ENCODE measurements around the gene SBF2. TPM values are rescaled to one million over a fixed set of nuclear protein-coding genes. Genes with fewer than 3 reads are reported as not detected.

The SBF2 gene
- total RNA-seq, 1 experiment from 2014 or later, result 30.2 TPM

DNA sequence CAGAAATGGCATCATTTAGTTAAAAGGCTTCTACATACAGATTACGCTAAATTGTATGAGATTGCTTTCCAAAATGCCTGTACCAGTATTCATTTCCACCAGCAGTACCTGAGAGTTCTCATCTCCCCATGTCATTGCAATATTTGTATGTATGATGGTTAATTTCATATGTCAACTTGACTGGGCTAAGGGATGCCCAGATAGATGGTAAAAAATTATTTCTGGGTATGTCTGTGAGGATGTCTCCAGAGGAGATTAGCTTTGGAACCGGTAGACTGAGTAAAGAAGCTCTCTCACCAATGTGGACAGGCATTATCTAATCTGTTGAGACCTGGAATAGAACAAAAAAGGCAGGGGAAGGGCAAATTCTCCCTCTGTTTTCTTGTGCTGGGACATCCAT, 17.8 kb upstream of the SBF2 start:
- Histone ChIP-seq H3T11ph (ENCODE audit: low read length) (no peak overlapping the region), H3K79me2 (ENCODE audit: insufficient read depth, low read length) (no peaks in the 10 kb centered on the region; the same call in 1 of the 2 replicates), H4K91ac (ENCODE audit: insufficient read length, low read depth, low read length) (no peak overlapping the region), H3K18ac (ENCODE audit: insufficient read length, low read depth, low read length) (no peak overlapping the region), H2BK120ac (ENCODE audit: low read depth, low read length, poor library complexity, severe bottlenecking) (no peak overlapping the region), H3K14ac (ENCODE audit: insufficient read depth, low read length) (no peak overlapping the region), H4K8ac (replicated peaks; ENCODE audit: insufficient read length, low read depth, low read length) (no peak overlapping the region), H2BK15ac (ENCODE audit: low read depth, low read length) (no peak overlapping the region), H3K23me2 (ENCODE audit: insufficient read length, low read depth, low read length, poor library complexity, severe bottlenecking) (no peaks in the 10 kb centered on the region), H2BK5ac (ENCODE audit: insufficient read length, low read length) (no peak overlapping the region), H3K4me2 (ENCODE audit: insufficient read depth, insufficient read length, low read length) (no peak overlapping the region), H2AK5ac (ENCODE audit: insufficient read length, low read length) (no peak overlapping the region), H3K9me3 (ENCODE audit: control insufficient read depth, low read depth, low read length) (no peaks in the 10 kb centered on the region), H3K27me3 (ENCODE audit: insufficient read depth, low read length) (no peaks in the 10 kb centered on the region), H3K9ac (ENCODE audit: extremely low read depth, insufficient read length, low read length) (no peak overlapping the region), H2BK12ac (ENCODE audit: insufficient read length, low read depth, low read length) (no peak overlapping the region), H3K4me1 (ENCODE audit: insufficient read depth, low read length) (peaks cover 8% of the 10 kb centered on the region), H3K4ac (ENCODE audit: low read depth, low read length) (no peak overlapping the region), H3K56ac (ENCODE audit: insufficient read length, low read depth, low read length) (no peak overlapping the region), H3K27ac (ENCODE audit: insufficient read length, low read depth, low read length) (no peak overlapping the region), H3K79me1 (ENCODE audit: insufficient read depth, low read depth, low read length, poor library complexity, severe bottlenecking) (no peaks in the 10 kb centered on the region), H4K5ac (ENCODE audit: insufficient read length, low read depth, low read length) (no peak overlapping the region), H2AFZ (ENCODE audit: low read length) (no peak overlapping the region), H4K20me1 (ENCODE audit: control insufficient read depth, insufficient read depth, insufficient read length) (no peaks in the 10 kb centered on the region), H2BK20ac (ENCODE audit: low read depth, low read length, poor library complexity, severe bottlenecking) (no peak overlapping the region), H3K23ac (ENCODE audit: insufficient read length, low read depth, low read length) (no peak overlapping the region)
- H3K36me3 Mint-ChIP-seq (ENCODE audit: insufficient read depth in 1 of 3, low read depth in 3 of 3), result peaks cover 5 to 13% (median 8%) of the 10 kb centered on the region in 3 experiments; a peak in 5 of 7 replicates
- peaks cover 40 to 42% of the 10 kb centered on the region in 2 experiments for H3K4me1 Mint-ChIP-seq
- TF ChIP-seq, protein P1, sequence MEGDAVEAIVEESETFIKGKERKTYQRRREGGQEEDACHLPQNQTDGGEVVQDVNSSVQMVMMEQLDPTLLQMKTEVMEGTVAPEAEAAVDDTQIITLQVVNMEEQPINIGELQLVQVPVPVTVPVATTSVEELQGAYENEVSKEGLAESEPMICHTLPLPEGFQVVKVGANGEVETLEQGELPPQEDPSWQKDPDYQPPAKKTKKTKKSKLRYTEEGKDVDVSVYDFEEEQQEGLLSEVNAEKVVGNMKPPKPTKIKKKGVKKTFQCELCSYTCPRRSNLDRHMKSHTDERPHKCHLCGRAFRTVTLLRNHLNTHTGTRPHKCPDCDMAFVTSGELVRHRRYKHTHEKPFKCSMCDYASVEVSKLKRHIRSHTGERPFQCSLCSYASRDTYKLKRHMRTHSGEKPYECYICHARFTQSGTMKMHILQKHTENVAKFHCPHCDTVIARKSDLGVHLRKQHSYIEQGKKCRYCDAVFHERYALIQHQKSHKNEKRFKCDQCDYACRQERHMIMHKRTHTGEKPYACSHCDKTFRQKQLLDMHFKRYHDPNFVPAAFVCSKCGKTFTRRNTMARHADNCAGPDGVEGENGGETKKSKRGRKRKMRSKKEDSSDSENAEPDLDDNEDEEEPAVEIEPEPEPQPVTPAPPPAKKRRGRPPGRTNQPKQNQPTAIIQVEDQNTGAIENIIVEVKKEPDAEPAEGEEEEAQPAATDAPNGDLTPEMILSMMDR (conservative IDR thresholded peaks at IDR 0.05), result no peak
- no peak overlapping the region for H3K4me3 Mint-ChIP-seq
- WGBS (ENCODE audit: extremely low coverage, insufficient read length, low lambda C conversion rate), result no CpG with 5 or more reads among the region's 2 CpGs
- H3K27ac Mint-ChIP-seq, result no peak overlapping the region
- peaks cover 4% of the 10 kb centered on the region for H3K27me3 Mint-ChIP-seq (ENCODE audit: low read depth)
- H3K9me3 Mint-ChIP-seq, result peaks cover 0 to 9% of the 10 kb centered on the region in 2 experiments; a peak in 4 of 5 replicates
- DNase-seq, result no peak

All from H9 (cell line).